HG03378 (cell line): ENCODE results near the gene STAT3.
"Not testable (repeated sequence)": the region's sequence is repeated elsewhere in the genome, so short reads cannot be mapped to it uniquely, and the experiment has no call there.

Source experiments
- ATAC-seq: cut with Tn5 transposase; IDR thresholded peaks from one replicate; pipeline ENCODE4 v1.9.1; 2021; ENCODE audit warnings: mild to moderate bottlenecking, moderate library complexity; ENCODE audit not compliant: unreplicated experiment

Gene STAT3

GRCh38 chr17:42317967-42318366 is 70.3 kb downstream of the STAT3 start:
- ATAC-seq, result not testable (repeated sequence)

- no peak for ATAC-seq
Measured at GRCh38 chr17:42317266-42317845, 70.9 kb downstream of the STAT3 start.

GRCh38 chr17:42316755-42317154 is 71.5 kb downstream of the STAT3 start:
- ATAC-seq, result no peak

- no peak for ATAC-seq
Measured at GRCh38 chr17:42315402-42316156, 72.7 kb downstream of the STAT3 start.

- ATAC-seq, result no peak
Measured at GRCh38 chr17:42313773-42314566, 74.3 kb downstream of the STAT3 start.

- ATAC-seq, result no peak
Measured at GRCh38 chr17:42313389-42313772, 74.9 kb downstream of the STAT3 start.

GRCh38 chr17:42312285-42313130 is 75.7 kb downstream of the STAT3 start:
- ATAC-seq, result no peak

- ATAC-seq, result no peak
Measured at GRCh38 chr17:42312035-42312284, 76.3 kb downstream of the STAT3 start.

- ATAC-seq, result no peak
Measured at GRCh38 chr17:42311240-42312034, 76.8 kb downstream of the STAT3 start.

- ATAC-seq, result no peak
Measured at GRCh38 chr17:42310787-42311215, 77.4 kb downstream of the STAT3 start.

GRCh38 chr17:42309986-42310786 is 78.1 kb downstream of the STAT3 start:
- ATAC-seq, result no peak

GRCh38 chr17:42309142-42309541 is 79.1 kb downstream of the STAT3 start:
- ATAC-seq, result no peak

- ATAC-seq, result no peak
Measured at GRCh38 chr17:42308446-42308845, 79.8 kb downstream of the STAT3 start.

- no peak for ATAC-seq
Measured at GRCh38 chr17:42307362-42307927, 80.8 kb downstream of the STAT3 start.

- no peak for ATAC-seq
Measured at GRCh38 chr17:42306385-42306667, 81.9 kb downstream of the STAT3 start.

GRCh38 chr17:42305543-42306384 is 82.5 kb downstream of the STAT3 start:
- ATAC-seq, result no peak

GRCh38 chr17:42305031-42305330 is 83.3 kb downstream of the STAT3 start:
- not testable (repeated sequence) for ATAC-seq

- no peak for ATAC-seq
Measured at GRCh38 chr17:42304187-42305030, 83.8 kb downstream of the STAT3 start.
